Kidney capillary endothelial cell (primary cell): ENCODE measurements around the gene ROBO4.

Source experiments
- DNase-seq: peaks from one replicate; pipeline ENCODE4 v3.0.0-alpha.2; 2018; ENCODE audit warnings: low spot score

ROBO4 gene

GRCh38 chr11:124918950-124919349 is 21.3 kb upstream of the ROBO4 start, which contains the start of gene HEPN1:
TSS of gene HEPN1 (plus strand) at chr11:124919250.
- DNase-seq = no peak

- DNase-seq = no peak
Observed at GRCh38 chr11:124917115-124917637, 19.5 kb upstream of the ROBO4 start.

GRCh38 chr11:124916370-124916710 is 18.7 kb upstream of the ROBO4 start:
- no peak for DNase-seq

- peak; percentile 91 for DNase-seq
Observed at GRCh38 chr11:124915541-124916369, 18.1 kb upstream of the ROBO4 start.

- no peak for DNase-seq
Observed at GRCh38 chr11:124902616-124903015, 5.0 kb upstream of the ROBO4 start.

GRCh38 chr11:124900464-124900863 is 2.8 kb upstream of the ROBO4 start:
- peak; percentile 98 for DNase-seq

- peak; percentile 57 for DNase-seq
Observed at GRCh38 chr11:124899383-124900145, 1.9 kb upstream of the ROBO4 start.

- peak; percentile 94 for DNase-seq
Observed at GRCh38 chr11:124898711-124899110, 1.0 kb upstream of the ROBO4 start.

- DNase-seq = peak; percentile 86
Observed at GRCh38 chr11:124898263-124898680, 607 bp upstream of the ROBO4 start.

GRCh38 chr11:124896821-124897391 is 759 bp downstream of the ROBO4 start:
- DNase-seq = no peak

- no peak for DNase-seq
Observed at GRCh38 chr11:124896071-124896750, 1.5 kb downstream of the ROBO4 start.

GRCh38 chr11:124895471-124895971 is 2.1 kb downstream of the ROBO4 start:
- no peak for DNase-seq

GRCh38 chr11:124894606-124895430 is 2.8 kb downstream of the ROBO4 start:
- DNase-seq = no peak

- DNase-seq = no peak
Observed at GRCh38 chr11:124893781-124894401, 3.8 kb downstream of the ROBO4 start.

- DNase-seq = no peak
Observed at GRCh38 chr11:124892750-124893454, 4.8 kb downstream of the ROBO4 start.

- DNase-seq = no peak
Observed at GRCh38 chr11:124892146-124892545, 5.5 kb downstream of the ROBO4 start.

GRCh38 chr11:124891373-124891861 is 6.2 kb downstream of the ROBO4 start:
- no peak for DNase-seq

GRCh38 chr11:124890683-124891372 is 6.8 kb downstream of the ROBO4 start:
- no peak for DNase-seq

GRCh38 chr11:124890151-124890550 is 7.5 kb downstream of the ROBO4 start:
- no peak for DNase-seq
